Body of pancreas (tissue), 4 donors: ENCODE data around the gene CDKN2AIP. TPM values are rescaled to one million over a fixed set of nuclear protein-coding genes. Genes with fewer than 3 reads are reported as not detected.

ENCODE experiments used
- ATAC-seq: fragments of 150-250 bp; one replicate; pipeline ENCODE4 v1.9.1; 2016
- DNase-seq, 4 donors: peaks; one replicate each; pipeline ENCODE4 v3.0.0-alpha.2; 2019
- H3K27ac ChIP-seq, 4 donors: fragments of 200-600 bp; sonication (generic); 1 replicate in 3 of 4; 2 replicates in 1 of 4; pipeline versions ENCODE4 v1.5.1 to v1.6.1; 2016 to 2019; ENCODE audit warnings: mild to moderate bottlenecking in 1 of 4, mixed read lengths in 1 of 4, moderate library complexity in 1 of 4
- H3K27me3 ChIP-seq, 2 donors: fragments of 200-600 bp; sonication (generic); one replicate each; pipeline ENCODE4 v1.6.0; 2016; ENCODE audit warnings: mild to moderate bottlenecking in 1 of 2
- H3K36me3 ChIP-seq, 2 donors: fragments of 200-600 bp; sonication (generic); replicated peaks in 1 of 2; 2 replicates each; pipeline ENCODE4 v1.5.1; 2016; ENCODE audit warnings: low read depth in 2 of 2; ENCODE audit not compliant: insufficient read depth in 1 of 2
- H3K4me1 ChIP-seq: fragments of 200-600 bp; sonication (generic); one replicate; pipeline ENCODE4 v1.6.0; 2016
- H3K4me3 ChIP-seq, 2 donors: fragments of 200-600 bp; sonication (generic); 1 replicate in 1 of 2; 2 replicates in 1 of 2; pipeline ENCODE4 v1.5.1; 2016 to 2019
- H3K9me3 ChIP-seq, 3 donors: fragments of 200-600 bp; sonication (generic); 1 replicate in 2 of 3; 2 replicates in 1 of 3; pipeline ENCODE4 v1.5.1; 2016
- POLR2A ChIP-seq, 3 donors: fragments of 450-650 bp; IDR thresholded peaks; one replicate each; pipeline ENCODE4 v1.6.1; 2016; ENCODE audit warnings: antibody characterized with exemption in 3 of 3, mild to moderate bottlenecking in 2 of 3
- WGBS, 2 donors: methylation state at CpG; one replicate each; pipeline ENCODE4 v1.1.5; 2017; 5-methylcytosine and 5-hydroxymethylcytosine counted together
- intact Hi-C: fragments of 100-400 bp; cut with DNase I; formaldehyde crosslinking; loops from one replicate; pipeline ENCODE4 v1.15.1; 2023
- total RNA-seq, 2 donors: library from RNA; depleted of rRNA; stranded (reverse); fragments of >200 nt; gene quantifications; one replicate each; pipeline ENCODE4 v1.1.0, GENCODE V29; 2016
- TF ChIP-seq, protein P1 (sequence below), 7 experiments: fragments of 450-650 bp in 4 of 7; fragments of 200-600 bp in 3 of 7; sonication (generic) in 3 of 7; IDR thresholded peaks; one replicate each; pipeline ENCODE4 v1.5.1; 2016 to 2019; ENCODE audit warnings: antibody characterized with exemption in 7 of 7

CDKN2AIP gene
- total RNA-seq, 2 donors from 2014 or later, result 10.9 to 20.4 TPM

DNA sequence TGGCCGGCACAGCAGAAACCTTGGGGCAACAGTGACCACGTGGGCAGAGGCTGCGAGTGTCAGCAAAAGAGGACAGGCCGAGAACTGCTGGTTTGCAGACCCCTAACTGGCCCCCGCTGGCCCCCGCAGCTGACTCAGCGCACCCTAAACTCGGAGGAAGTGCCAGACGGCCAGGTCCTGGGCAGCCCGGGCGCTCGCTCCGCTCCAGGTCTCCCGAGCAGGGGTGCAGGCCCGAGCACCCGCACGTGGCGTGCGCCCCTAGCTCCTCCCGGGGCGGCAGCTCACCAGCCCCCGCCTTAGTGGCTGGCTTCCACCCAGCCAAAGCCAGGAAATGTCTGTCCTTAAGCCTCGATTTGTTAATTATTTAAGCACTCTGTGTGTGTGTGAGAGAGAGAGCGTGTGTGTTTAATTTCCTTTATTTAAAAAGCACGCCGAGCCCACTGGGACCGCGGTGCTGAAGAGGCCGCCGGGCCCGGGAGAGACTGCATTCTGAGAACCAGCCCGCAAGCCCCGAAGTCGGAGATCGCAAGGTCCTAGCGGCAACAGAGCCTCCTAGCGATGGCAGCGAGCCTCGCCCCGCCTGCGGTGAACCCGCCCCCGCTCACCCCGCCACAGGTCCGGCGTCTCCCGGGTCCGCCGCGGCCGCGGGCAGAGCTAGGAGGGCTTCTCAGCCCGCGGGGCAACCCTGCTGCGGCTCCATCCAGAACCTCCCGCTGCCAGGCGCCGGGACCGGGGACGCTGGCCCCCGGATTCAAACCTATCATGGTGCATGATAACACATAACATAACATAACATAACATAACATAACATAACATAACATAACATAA, 45.9 kb upstream of the CDKN2AIP start:
- Histone ChIP-seq H3K4me1 (peaks cover 9% of the 10 kb centered on the region), H3K27me3 (no peaks in the 10 kb centered on the region), H3K27ac (peak overlapping the region in 2 of 4 donors; percentile 9 to 73), H3K9me3 (no peaks in the 10 kb centered on the region), H3K4me3 (peak overlapping the region; percentile 24 to 29), H3K36me3 (no peaks in the 10 kb centered on the region)
- intact Hi-C loops, result no loop called here
- ATAC-seq, result peak; percentile 89
- DNase-seq, result peak; percentile 66 to 79 (median 73)
- peak in 1 of 3 donors; percentile 32 for TF ChIP-seq POLR2A (IDR thresholded peaks at IDR 0.05)
- TF ChIP-seq, protein P1, sequence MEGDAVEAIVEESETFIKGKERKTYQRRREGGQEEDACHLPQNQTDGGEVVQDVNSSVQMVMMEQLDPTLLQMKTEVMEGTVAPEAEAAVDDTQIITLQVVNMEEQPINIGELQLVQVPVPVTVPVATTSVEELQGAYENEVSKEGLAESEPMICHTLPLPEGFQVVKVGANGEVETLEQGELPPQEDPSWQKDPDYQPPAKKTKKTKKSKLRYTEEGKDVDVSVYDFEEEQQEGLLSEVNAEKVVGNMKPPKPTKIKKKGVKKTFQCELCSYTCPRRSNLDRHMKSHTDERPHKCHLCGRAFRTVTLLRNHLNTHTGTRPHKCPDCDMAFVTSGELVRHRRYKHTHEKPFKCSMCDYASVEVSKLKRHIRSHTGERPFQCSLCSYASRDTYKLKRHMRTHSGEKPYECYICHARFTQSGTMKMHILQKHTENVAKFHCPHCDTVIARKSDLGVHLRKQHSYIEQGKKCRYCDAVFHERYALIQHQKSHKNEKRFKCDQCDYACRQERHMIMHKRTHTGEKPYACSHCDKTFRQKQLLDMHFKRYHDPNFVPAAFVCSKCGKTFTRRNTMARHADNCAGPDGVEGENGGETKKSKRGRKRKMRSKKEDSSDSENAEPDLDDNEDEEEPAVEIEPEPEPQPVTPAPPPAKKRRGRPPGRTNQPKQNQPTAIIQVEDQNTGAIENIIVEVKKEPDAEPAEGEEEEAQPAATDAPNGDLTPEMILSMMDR (IDR thresholded peaks at IDR 0.05), result peak; percentile 28 to 59 (median 44)
- 2 to 6% methylated on average over 16 to 61 of the region's 61 CpGs for WGBS, 2 donors

DNA sequence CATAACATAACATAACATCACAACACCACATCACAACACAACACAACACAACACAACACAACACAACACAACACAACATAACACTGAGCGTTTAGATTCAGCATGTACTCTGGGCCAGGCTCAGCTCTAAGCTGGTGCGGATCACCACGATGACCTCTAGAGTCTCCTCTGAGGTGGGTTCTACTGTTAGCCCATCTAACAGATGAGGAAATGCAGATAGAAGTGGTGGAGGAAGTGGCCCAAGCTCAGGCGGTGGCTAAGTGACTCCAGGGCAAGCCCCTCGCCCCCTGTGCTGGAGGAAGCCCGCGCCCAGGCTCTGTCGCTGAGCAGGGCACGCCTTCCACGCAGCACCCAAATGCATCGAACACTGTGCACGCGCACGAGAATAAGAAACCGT, 45.3 kb upstream of the CDKN2AIP start:
- Histone ChIP-seq H3K27me3 (no peaks in the 10 kb centered on the region), H3K9me3 (no peaks in the 10 kb centered on the region), H3K27ac (no peak overlapping the region), H3K4me3 (no peak overlapping the region), H3K36me3 (no peaks in the 10 kb centered on the region), H3K4me1 (peaks cover 9% of the 10 kb centered on the region)
- DNase-seq, result no peak
- ATAC-seq, result no peak
- TF ChIP-seq, protein P1 (IDR thresholded peaks at IDR 0.05), result no peak
- TF ChIP-seq POLR2A (IDR thresholded peaks at IDR 0.05), result no peak
- intact Hi-C loops, result no loop called here
- WGBS, 2 donors, result 84 to 92% methylated on average over 15 of the region's 15 CpGs

DNA sequence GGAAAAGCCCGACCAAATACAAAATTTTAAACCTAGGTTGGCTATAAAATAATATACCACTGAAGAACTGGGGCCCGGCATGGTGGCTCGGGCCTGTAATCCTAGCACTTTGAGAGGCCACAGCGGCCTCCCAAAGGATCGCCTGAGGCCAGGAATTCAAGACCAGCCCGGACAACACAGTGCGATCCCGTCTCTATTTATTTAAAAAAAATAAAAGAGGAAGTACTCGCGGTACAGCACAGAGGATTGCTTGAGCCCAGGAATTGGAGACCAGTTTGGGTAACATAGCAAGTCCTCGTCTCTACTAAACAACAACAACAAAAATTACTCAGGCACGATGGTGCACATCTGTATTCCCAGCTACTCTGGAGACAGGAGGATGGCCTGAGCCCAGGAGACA, 44.8 kb upstream of the CDKN2AIP start:
- Histone ChIP-seq H3K4me1 (peaks cover 9% of the 10 kb centered on the region), H3K36me3 (no peaks in the 10 kb centered on the region), H3K9me3 (no peaks in the 10 kb centered on the region), H3K27me3 (no peaks in the 10 kb centered on the region), H3K4me3 (no peak overlapping the region), H3K27ac (no peak overlapping the region)
- WGBS, 2 donors, result 80 to 87% methylated on average over 12 of the region's 12 CpGs
- ATAC-seq (no peak), DNase-seq (no peak)
- TF ChIP-seq, protein P1 (IDR thresholded peaks at IDR 0.05), result no peak
- TF ChIP-seq POLR2A (IDR thresholded peaks at IDR 0.05), result no peak
- intact Hi-C loops, result no loop called here

DNA sequence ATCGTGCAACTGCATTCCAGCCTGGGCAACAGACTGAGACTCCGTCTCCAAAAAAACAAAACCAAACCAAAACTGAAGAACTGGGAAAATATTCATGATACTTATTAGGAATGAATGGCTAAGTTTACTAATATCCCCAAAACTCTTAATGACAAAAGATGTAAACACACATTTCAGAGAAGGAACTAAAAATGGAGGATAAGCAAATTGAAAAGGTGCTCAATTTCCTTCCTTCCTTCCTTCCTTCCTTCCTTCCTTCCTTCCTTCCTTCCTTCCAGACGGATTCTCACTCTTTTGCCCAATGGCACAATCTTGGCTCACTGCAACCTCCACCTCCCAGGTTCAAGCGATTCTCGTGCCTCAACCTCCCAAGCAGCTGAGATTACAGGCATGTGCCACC, 44.4 kb upstream of the CDKN2AIP start:
- intact Hi-C loops, result no loop called here
- H3K27me3 ChIP-seq, result no peaks in the 10 kb centered on the region
- 83 to 85% methylated on average over 5 of the region's 5 CpGs for WGBS, 2 donors
- no peak for DNase-seq
- H3K9me3 ChIP-seq, result no peaks in the 10 kb centered on the region
- peaks cover 9% of the 10 kb centered on the region for H3K4me1 ChIP-seq
- no peak for ATAC-seq
- no peak for TF ChIP-seq POLR2A (IDR thresholded peaks at IDR 0.05)
- TF ChIP-seq, protein P1 (IDR thresholded peaks at IDR 0.05), result no peak
- no peak overlapping the region for H3K27ac ChIP-seq
- no peaks in the 10 kb centered on the region for H3K36me3 ChIP-seq
- no peak overlapping the region for H3K4me3 ChIP-seq

DNA sequence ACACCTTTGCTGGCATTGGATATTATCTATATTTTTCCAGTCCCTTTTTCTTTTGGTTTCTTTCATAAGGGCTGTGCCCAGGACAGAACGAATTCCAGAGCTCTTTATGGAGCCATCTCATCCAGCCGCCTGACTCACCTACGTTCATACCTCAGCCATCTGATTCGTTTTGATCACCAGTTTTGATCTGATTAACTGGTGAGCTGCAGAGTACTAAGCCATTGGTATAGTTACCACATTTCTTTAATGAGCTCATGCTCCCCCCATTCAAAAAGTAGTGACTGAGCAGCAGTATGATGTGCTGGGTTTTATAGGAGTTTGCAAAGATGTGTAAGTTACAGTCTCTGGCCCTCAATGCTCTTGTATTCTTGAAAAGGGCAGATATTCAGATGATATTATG, 43.0 kb upstream of the CDKN2AIP start:
- ATAC-seq (no peak), DNase-seq (no peak)
- no peak overlapping the region for H3K4me3 ChIP-seq
- 70 to 77% methylated on average over 4 of the region's 4 CpGs for WGBS, 2 donors
- no peaks in the 10 kb centered on the region for H3K27me3 ChIP-seq
- H3K4me1 ChIP-seq, result peaks cover 9% of the 10 kb centered on the region
- intact Hi-C loops, result no loop called here
- H3K9me3 ChIP-seq, result no peaks in the 10 kb centered on the region
- H3K27ac ChIP-seq, result no peak overlapping the region
- TF ChIP-seq, protein P1 (IDR thresholded peaks at IDR 0.05), result no peak
- TF ChIP-seq POLR2A (IDR thresholded peaks at IDR 0.05), result no peak
- no peaks in the 10 kb centered on the region for H3K36me3 ChIP-seq
